BJ (cell line): ENCODE measurements around the gene CARMIL1. TPM values are rescaled to one million over a fixed set of nuclear protein-coding genes. Genes with fewer than 3 reads are reported as not detected.

Experiments
- CTCF ChIA-PET: fragments of 350-600 bp; formaldehyde crosslinking; extraction: SDS; loops from one replicate; lab custom pipeline; 2021; ENCODE audit warnings: antibody characterized with exemption, inconsistent platforms; lab: Yijun Ruan, JAX
- POLR2A ChIA-PET: fragments of 300-600 bp; sonication (Branson Sonifier 250); formaldehyde crosslinking; extraction: SDS; loops from one replicate; lab custom pipeline; 2021; ENCODE audit warnings: antibody characterized with exemption; lab: Charles Lee
- DNase-seq: peaks from one replicate; pipeline ENCODE4 v3.0.0-alpha.2; 2011; ENCODE audit warnings: low read depth
- H3K27me3 ChIP-seq: 2 replicates; pipeline ENCODE4 v1.6.0; 2011; ENCODE audit warnings: low read length; ENCODE audit not compliant: control insufficient read depth, insufficient read depth
- H3K36me3 ChIP-seq: 2 replicates; pipeline ENCODE4 v1.5.1; 2011; ENCODE audit warnings: low read length; ENCODE audit not compliant: control insufficient read depth, insufficient read depth
- H3K4me3 ChIP-seq: 2 replicates; pipeline ENCODE4 v1.5.1; 2011; ENCODE audit warnings: low read depth, mild to moderate bottlenecking, control low read depth, low read length
- CTCF ChIP-seq: IDR thresholded peaks from 2 replicates; pipeline ENCODE4 v1.5.1; 2011; ENCODE audit warnings: low read depth, mild to moderate bottlenecking, control low read depth, inconsistent platforms, low read length, moderate library complexity; ENCODE audit not compliant: insufficient read depth
- polyA plus RNA-seq: library from polyadenylated mRNA; depleted of rRNA; stranded (reverse); fragments of >200 nt; gene quantifications from 2 replicates; pipeline ENCODE4 v1.2.3, GENCODE V29; 2011

The CARMIL1 gene
- polyA plus RNA-seq, 1 experiment: 3.7 TPM

GRCh38 chr6:25359891-25360290, 80.7 kb downstream of the CARMIL1 start:
- Histone ChIP-seq H3K27me3 (no peaks in the 10 kb centered on the region), H3K4me3 (no peak overlapping the region), H3K36me3 (no peaks in the 10 kb centered on the region)
- ChIA-PET CTCF (interaction anchor here (0.7 to 1.0 kb wide), 2 partner anchors 80 to 136 kb away, joined by 3 read pairs; partner anchors contain the start of gene CARMIL1), POLR2A (no interaction called here)
- TF ChIP-seq CTCF: no peak
- DNase-seq: no peak

GRCh38 chr6:25360621-25361020, 81.4 kb downstream of the CARMIL1 start:
- no peaks in the 10 kb centered on the region for H3K36me3 ChIP-seq
- peak; percentile 23 for DNase-seq
- no peak for TF ChIP-seq CTCF
- CTCF ChIA-PET: no interaction called here
- no peak overlapping the region for H3K4me3 ChIP-seq
- POLR2A ChIA-PET: no interaction called here
- H3K27me3 ChIP-seq: no peaks in the 10 kb centered on the region

GRCh38 chr6:25363427-25363826, 84.3 kb downstream of the CARMIL1 start:
- Histone ChIP-seq H3K4me3 (no peak overlapping the region), H3K27me3 (no peaks in the 10 kb centered on the region), H3K36me3 (no peaks in the 10 kb centered on the region)
- ChIA-PET POLR2A (no interaction called here), CTCF (interaction anchor here (1.6 kb wide), 1 partner anchor 68 kb away, joined by 4 read pairs; no protein-coding TSS in a partner anchor)
- no peak for TF ChIP-seq CTCF
- DNase-seq: no peak

- Histone ChIP-seq H3K27me3 (no peaks in the 10 kb centered on the region), H3K4me3 (no peak overlapping the region), H3K36me3 (no peaks in the 10 kb centered on the region)
- CTCF ChIA-PET: interaction anchor here (1.5 to 2.7 kb wide), 2 partner anchors 11 to 87 kb away, joined by 3 to 12 read pairs; no protein-coding TSS in a partner anchor
- no peak for TF ChIP-seq CTCF
- POLR2A ChIA-PET: interaction anchor here (0.6 kb wide), 1 partner anchor 641 kb away, joined by 3 read pairs; no protein-coding TSS in a partner anchor
- no peak for DNase-seq
Measured at GRCh38 chr6:25365154-25365553, 86.0 kb downstream of the CARMIL1 start.

GRCh38 chr6:25366903-25367545, 87.8 kb downstream of the CARMIL1 start:
- Histone ChIP-seq H3K36me3 (no peaks in the 10 kb centered on the region), H3K4me3 (no peak overlapping the region), H3K27me3 (no peaks in the 10 kb centered on the region)
- ChIA-PET POLR2A (no interaction called here), CTCF (interaction anchor here (1.3 to 2.7 kb wide), 2 partner anchors 9 to 12 kb away, joined by 3 to 12 read pairs; no protein-coding TSS in a partner anchor)
- DNase-seq: no peak
- no peak for TF ChIP-seq CTCF
